Sigmoid colon (tissue), 4 donors: ENCODE measurements around the gene PDS5B.

Experiments
- CTCF ChIP-seq, 4 experiments: fragments of 450-650 bp in 3 of 4; fragments of 200-600 bp in 1 of 4; IDR thresholded peaks; one replicate each; pipeline ENCODE4 v1.5.1; 2016 to 2019; ENCODE audit warnings: antibody characterized with exemption in 4 of 4, mild to moderate bottlenecking in 3 of 4, moderate library complexity in 2 of 4
- EP300 ChIP-seq, 4 donors: sonication (generic); formaldehyde crosslinking; IDR thresholded peaks; one replicate each; pipeline ENCODE4 v1.6.1; 2017; ENCODE audit warnings: antibody characterized with exemption in 4 of 4
- POLR2A ChIP-seq, 2 donors: fragments of 450-650 bp; IDR thresholded peaks; one replicate each; pipeline ENCODE4 v1.6.1; 2016; ENCODE audit warnings: antibody characterized with exemption in 2 of 2, mild to moderate bottlenecking in 2 of 2, moderate library complexity in 2 of 2

GRCh38 chr13:32624441-32624840 lies 38.2 kb downstream of the PDS5B start:
- TF ChIP-seq CTCF (IDR thresholded peaks at IDR 0.05) (no peak), POLR2A (IDR thresholded peaks at IDR 0.05) (no peak), EP300 (IDR thresholded peaks at IDR 0.05) (no peak)
